EL (cell line): ENCODE measurements around the gene TNNC1.

Experiments
- DNase-seq: peaks from one replicate; pipeline ENCODE4 v3.0.0-alpha.2; 2016

The TNNC1 gene

GRCh38 chr3:52441772-52442332 lies 12.0 kb downstream of the TNNC1 start:
- no peak for DNase-seq

GRCh38 chr3:52441091-52441771 lies 12.6 kb downstream of the TNNC1 start:
- DNase-seq: no peak

- no peak for DNase-seq
Measured at GRCh38 chr3:52440671-52441070, 13.2 kb downstream of the TNNC1 start.

- no peak for DNase-seq
Measured at GRCh38 chr3:52440249-52440551, 13.6 kb downstream of the TNNC1 start.

DNA sequence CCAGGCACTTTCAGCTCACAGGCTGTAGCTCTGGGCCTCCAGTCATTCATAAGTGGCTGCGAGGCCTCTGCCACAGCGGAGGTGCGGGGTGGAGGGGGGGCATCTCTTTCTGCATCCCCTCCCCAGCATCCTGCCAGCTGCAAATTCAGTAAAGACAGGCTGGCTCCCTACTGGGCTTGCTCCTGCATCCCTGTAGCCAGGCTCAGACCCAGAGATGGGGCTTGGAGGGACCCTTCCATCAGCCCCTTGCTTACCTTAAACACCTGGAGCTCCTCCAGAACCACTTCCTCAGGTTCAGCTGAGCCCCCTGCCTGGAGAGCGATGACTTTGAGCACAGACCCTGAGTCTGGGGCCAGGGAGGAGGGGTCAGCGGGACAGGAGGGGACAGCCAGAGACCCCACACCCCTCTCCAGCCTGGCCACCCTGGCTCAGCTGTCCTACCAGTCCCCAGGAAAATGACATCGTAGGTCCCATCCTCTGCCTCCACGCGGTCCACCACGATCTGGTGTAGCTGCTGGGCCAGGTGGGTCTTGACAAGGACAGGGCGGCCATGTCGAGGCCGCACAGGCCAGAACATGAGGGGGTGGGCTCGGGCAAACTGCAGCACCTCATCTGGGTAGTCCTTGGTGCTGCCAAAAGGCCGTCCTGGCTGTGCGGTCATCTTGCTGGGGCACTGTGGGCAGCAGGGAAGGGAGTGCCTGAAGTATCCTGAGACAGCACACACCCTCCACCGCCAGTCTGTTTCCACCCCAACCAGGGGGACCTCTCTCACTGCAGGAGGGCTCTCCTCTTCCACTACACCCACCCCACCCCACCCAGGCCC lies 14.2 kb downstream of the TNNC1 start:
- no peak for DNase-seq

- no peak for DNase-seq
Measured at GRCh38 chr3:52438579-52439425, 15.0 kb downstream of the TNNC1 start.

DNA sequence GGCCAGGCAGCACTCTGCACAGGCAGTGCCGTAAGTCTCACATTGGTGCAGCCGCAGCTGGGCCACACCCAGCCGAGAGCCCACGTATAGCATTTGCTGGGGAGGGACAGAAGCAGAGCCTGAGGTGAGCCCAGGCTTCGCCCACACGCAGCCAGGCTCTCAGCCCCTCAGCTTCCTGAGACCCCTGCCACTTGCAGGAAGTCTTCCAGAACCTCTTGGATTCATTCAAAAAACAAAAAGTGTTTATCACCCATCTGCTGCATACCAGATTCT lies 15.8 kb downstream of the TNNC1 start:
- DNase-seq: no peak

DNA sequence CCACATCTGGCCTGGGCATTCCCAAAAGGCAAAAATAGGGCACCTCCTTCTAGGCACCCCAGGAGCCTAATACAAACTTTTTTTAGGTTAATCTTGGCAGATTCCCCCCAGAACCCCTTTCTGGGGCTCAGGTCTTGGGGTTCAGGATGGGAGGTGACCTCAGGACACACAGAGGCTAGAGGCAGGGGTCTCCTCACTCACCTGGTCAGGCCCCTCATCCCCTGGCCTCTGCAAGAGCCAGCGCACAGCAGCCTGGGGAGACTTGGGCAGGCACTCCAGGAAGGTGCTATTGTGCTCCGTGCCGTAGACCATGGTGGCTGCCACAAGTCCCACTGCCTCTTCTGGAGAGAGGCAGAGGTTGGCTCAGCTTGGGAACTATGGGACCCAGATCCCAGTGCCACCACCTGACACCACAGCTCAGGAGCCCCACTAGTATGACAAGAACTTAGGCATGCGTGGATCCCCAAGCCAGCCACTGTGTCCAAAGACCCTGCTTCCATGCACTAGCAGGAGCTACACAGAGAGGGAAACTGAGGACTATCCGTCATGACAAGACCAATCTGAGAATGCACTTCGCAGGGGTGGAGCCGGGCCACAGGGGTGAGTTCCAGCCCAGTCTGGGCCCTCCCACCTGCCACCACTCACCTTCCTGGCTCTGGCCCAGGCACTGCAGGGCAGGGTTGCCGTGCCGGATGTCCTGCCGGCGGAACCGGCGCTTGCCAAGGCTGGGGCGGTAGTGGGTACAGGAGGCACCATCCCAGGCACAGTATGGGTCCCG lies 16.3 kb downstream of the TNNC1 start:
- DNase-seq: no peak

DNA sequence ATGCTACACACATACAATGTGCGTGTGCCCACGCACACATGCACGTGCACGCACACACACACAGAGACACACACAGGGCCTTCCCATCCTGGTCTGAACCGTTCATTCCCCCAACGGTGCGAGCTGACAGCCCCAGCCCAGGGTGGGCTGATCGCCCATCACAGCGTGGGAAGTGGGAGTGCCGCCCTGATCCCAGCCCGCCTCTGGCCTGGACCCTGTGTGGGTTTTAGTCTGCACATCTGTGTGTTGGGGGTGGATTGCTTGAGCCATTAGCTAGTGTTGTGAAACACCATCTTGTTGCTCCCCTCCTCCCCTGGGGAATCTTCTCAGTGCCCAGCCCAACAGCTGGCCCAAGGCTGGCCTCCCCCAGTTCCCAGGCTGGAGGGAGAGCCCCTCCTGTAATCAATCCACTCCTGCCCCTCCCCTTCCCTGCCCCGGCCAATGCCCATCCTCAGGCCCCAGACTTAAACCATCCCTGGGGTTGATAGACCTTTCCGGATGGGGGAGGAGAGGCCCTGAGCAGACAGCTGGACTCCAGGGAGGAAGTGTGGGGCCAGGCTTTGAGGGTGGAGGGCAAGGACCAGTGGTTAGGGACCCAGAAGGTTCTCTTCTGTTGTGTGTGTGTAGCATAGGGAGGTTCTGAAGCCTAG lies 17.2 kb downstream of the TNNC1 start:
- DNase-seq: no peak

- no peak for DNase-seq
Measured at GRCh38 chr3:52435246-52436101, 18.4 kb downstream of the TNNC1 start.

- no peak for DNase-seq
Measured at GRCh38 chr3:52434491-52435115, 19.2 kb downstream of the TNNC1 start.

DNA sequence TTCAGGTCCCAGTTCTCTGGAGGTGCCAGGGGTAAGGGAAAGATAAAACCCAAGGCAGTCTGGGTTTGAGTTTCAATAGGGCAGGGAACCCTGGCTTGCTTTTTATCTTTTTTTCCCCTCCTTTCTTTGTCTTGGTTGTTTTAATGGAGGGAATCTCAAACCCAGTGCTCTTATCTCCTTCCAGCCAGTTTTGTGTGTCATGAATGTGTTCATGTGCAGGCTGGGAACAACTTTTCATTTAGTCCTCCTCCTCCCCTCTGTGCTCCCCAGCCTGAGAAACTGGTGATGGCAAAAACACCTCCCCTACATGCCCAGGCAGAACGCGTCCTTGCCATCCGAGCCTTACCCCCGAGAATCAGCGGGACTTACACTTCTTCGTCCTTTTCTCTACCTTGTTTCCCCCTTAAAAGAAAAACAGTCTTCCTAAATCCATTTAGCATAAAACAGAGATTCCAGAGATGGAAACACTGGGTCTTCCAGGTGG lies 19.8 kb downstream of the TNNC1 start:
- DNase-seq: no peak

- DNase-seq: no peak
Measured at GRCh38 chr3:52433328-52433995, 20.4 kb downstream of the TNNC1 start.

- DNase-seq: no peak
Measured at GRCh38 chr3:52432691-52433141, 21.1 kb downstream of the TNNC1 start.

- DNase-seq: no peak
Measured at GRCh38 chr3:52432225-52432624, 21.6 kb downstream of the TNNC1 start.

GRCh38 chr3:52431459-52432223 lies 22.2 kb downstream of the TNNC1 start:
- DNase-seq: no peak

- no peak for DNase-seq
Measured at GRCh38 chr3:52430416-52430810, 23.4 kb downstream of the TNNC1 start.

- DNase-seq: peak; percentile 46
Measured at GRCh38 chr3:52429779-52430415, 23.9 kb downstream of the TNNC1 start.

DNA sequence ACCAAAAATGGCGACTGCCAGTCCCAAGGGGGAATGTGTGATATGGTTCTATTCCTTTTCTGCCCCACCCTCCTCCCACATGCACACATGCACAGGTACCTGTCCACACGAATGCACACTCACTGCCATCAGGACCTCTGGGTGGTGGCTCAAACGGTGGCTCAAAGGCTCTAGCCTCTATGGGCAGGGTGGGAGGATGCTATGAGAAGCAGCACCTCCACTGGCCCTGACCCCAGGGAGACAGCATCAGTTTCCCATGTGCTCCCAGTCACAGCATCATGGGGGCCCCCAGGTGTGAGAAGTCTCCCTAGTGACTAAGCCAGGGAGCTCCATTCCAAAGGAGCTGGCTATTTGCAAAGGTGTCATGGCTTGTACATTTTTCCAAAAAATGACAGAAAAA lies 24.8 kb downstream of the TNNC1 start:
- DNase-seq: no peak
